Calu3 (cell line): ENCODE data around the gene HASPIN. TPM values are rescaled to one million over a fixed set of nuclear protein-coding genes. Genes with fewer than 3 reads are reported as not detected.

Experiments
- BruUV-seq: library from RNA; stranded (reverse); fragments of 400-500 nt; replicated peaks from 2 replicates; lab custom pipeline; 2021; lab: Mats Ljungman, UMichigan
- CTCF ChIA-PET: fragments of 300-600 bp; sonication (Branson Sonifier 250); formaldehyde crosslinking; loops from one replicate; lab custom pipeline; 2022; ENCODE audit warnings: antibody characterized with exemption; lab: Charles Lee
- DNase-seq: peaks from one replicate; pipeline ENCODE4 v3.0.0; 2022
- H3K27ac Mint-ChIP-seq: one replicate; pipeline ENCODE4 v1.8.0; 2022; ENCODE audit warnings: mixed read lengths; ENCODE audit not compliant: unreplicated experiment
- H3K27me3 Mint-ChIP-seq: one replicate; pipeline ENCODE4 v1.8.0; 2022; ENCODE audit warnings: mixed read lengths; ENCODE audit not compliant: unreplicated experiment
- H3K36me3 Mint-ChIP-seq: one replicate; pipeline ENCODE4 v1.8.0; 2022; ENCODE audit warnings: mild to moderate bottlenecking, moderate library complexity, mixed read lengths; ENCODE audit not compliant: insufficient read depth, unreplicated experiment
- H3K4me1 Mint-ChIP-seq: one replicate; pipeline ENCODE4 v1.8.0; 2022; ENCODE audit warnings: mild to moderate bottlenecking, low read depth, mixed read lengths; ENCODE audit not compliant: unreplicated experiment
- H3K4me3 Mint-ChIP-seq: one replicate; pipeline ENCODE4 v1.8.0; 2022; ENCODE audit warnings: mild to moderate bottlenecking, low read depth, moderate library complexity, mixed read lengths; ENCODE audit not compliant: unreplicated experiment
- H3K9me3 Mint-ChIP-seq: one replicate; pipeline ENCODE4 v1.8.0; 2022; ENCODE audit warnings: low read depth, mixed read lengths; ENCODE audit not compliant: unreplicated experiment
- CTCF ChIP-seq: fragments of 200-600 bp; IDR thresholded peaks from one replicate; pipeline ENCODE4 v1.8.0; 2022; ENCODE audit warnings: antibody characterized with exemption; ENCODE audit not compliant: unreplicated experiment
- intact Hi-C: fragments of 100-400 bp; cut with micrococcal nuclease; formaldehyde crosslinking; loops from one replicate; pipeline ENCODE4 v1.10.0; 2022; ENCODE audit not compliant: unreplicated experiment
- total RNA-seq: library from RNA; stranded (reverse); gene quantifications from 2 replicates; pipeline ENCODE4 v1.2.3, GENCODE V29; 2022

HASPIN gene
- total RNA-seq, 1 experiment from 2014 or later: 13.4 TPM

GRCh38 chr17:3772764-3773163, 49.1 kb downstream of the HASPIN start:
- no peaks in the 10 kb centered on the region for H3K9me3 Mint-ChIP-seq
- CTCF ChIA-PET: no interaction called here
- no peak overlapping the region for H3K27ac Mint-ChIP-seq
- BruUV-seq: no TSS peak
- H3K36me3 Mint-ChIP-seq: no peaks in the 10 kb centered on the region
- no peak for DNase-seq
- no peak overlapping the region for H3K4me3 Mint-ChIP-seq
- H3K4me1 Mint-ChIP-seq: no peaks in the 10 kb centered on the region
- H3K27me3 Mint-ChIP-seq: peaks cover 8% of the 10 kb centered on the region
- no peak for TF ChIP-seq CTCF
- intact Hi-C loops: no loop called here

DNA sequence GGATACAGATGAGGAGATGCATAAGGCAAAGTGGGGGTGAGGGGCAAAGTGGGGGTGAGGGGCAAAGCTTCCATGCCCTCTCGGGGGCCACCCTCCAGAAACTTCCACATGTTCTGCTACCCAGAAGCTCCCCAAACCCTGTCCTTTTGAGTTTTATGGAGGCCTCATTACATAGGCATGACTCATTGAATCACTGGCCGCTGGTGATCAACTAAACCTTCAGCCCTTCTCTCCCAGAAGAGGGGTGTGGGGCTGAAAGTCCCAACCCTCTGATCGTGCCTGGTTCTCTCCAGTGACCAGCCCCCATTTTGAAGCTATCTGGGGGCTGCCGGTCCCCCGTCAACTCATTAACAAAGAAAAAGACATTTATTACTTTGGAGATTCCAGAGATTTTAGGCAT, 49.8 kb downstream of the HASPIN start:
- no peak overlapping the region for H3K27ac Mint-ChIP-seq
- intact Hi-C loops: no loop called here
- CTCF ChIA-PET: no interaction called here
- no peaks in the 10 kb centered on the region for H3K36me3 Mint-ChIP-seq
- no peak overlapping the region for H3K4me3 Mint-ChIP-seq
- BruUV-seq: no TSS peak
- no peaks in the 10 kb centered on the region for H3K4me1 Mint-ChIP-seq
- TF ChIP-seq CTCF: no peak
- no peaks in the 10 kb centered on the region for H3K9me3 Mint-ChIP-seq
- peaks cover 6% of the 10 kb centered on the region for H3K27me3 Mint-ChIP-seq
- DNase-seq: no peak

- CTCF ChIA-PET: no interaction called here
- BruUV-seq: no TSS peak
Measured at GRCh38 chr17:3773966-3774365, 50.3 kb downstream of the HASPIN start.

More at GRCh38 chr17:3773966-3774365, 50.3 kb downstream of the HASPIN start:
- intact Hi-C loops: no loop called here
- Mint-ChIP-seq H3K27ac (no peak overlapping the region), H3K4me1 (no peaks in the 10 kb centered on the region), H3K4me3 (no peak overlapping the region), H3K27me3 (peaks cover 2% of the 10 kb centered on the region), H3K9me3 (no peaks in the 10 kb centered on the region), H3K36me3 (no peaks in the 10 kb centered on the region)
- no peak for DNase-seq
- no peak for TF ChIP-seq CTCF

Other genes starting within 250 kb of the HASPIN start
- not detected in 2 replicates for gene ASPA, start 247.9 kb upstream of the HASPIN start, total RNA-seq
- gene TRPV3, start 166.1 kb upstream of the HASPIN start, total RNA-seq: 0.38 and 0.49 TPM in 2 replicates
- 9.7 and 10.1 TPM in 2 replicates for gene TRPV1, start 114.5 kb upstream of the HASPIN start, total RNA-seq
- gene SHPK, start 87.7 kb upstream of the HASPIN start, total RNA-seq: 8.5 and 9.4 TPM in 2 replicates
- 5.1 TPM in 2 replicates for gene CTNS, start 87.1 kb upstream of the HASPIN start, total RNA-seq
- 63.9 and 66.1 TPM in 2 replicates for gene TAX1BP3, start 55.3 kb upstream of the HASPIN start, total RNA-seq
- gene EMC6, start 55.1 kb upstream of the HASPIN start, total RNA-seq: 38.2 and 42.9 TPM in 2 replicates
- 11.1 and 11.6 TPM in 2 replicates for gene P2RX5, start 27.7 kb upstream of the HASPIN start, total RNA-seq
- 8.4 and 14.7 TPM in 2 replicates for gene ITGAE, start 77.3 kb downstream of the HASPIN start, total RNA-seq
- gene NCBP3, start 122.3 kb downstream of the HASPIN start, total RNA-seq: 25.4 and 26.9 TPM in 2 replicates
- 1.4 and 1.7 TPM in 2 replicates for gene CAMKK1, start 169.2 kb downstream of the HASPIN start, total RNA-seq
- not detected in 2 replicates for gene P2RX1, start 192.6 kb downstream of the HASPIN start, total RNA-seq
- gene ATP2A3, start 240.5 kb downstream of the HASPIN start, total RNA-seq: 4.5 and 4.8 TPM in 2 replicates